Measurements from ENCODE around the gene TTF1.
"Not testable (repeated sequence)": the region's sequence is repeated elsewhere in the genome, so short reads cannot be mapped to it uniquely, and the experiment has no call there.

Gene TTF1

GRCh38 chr9:132411091-132411508, 4.5 kb upstream of the TTF1 start:
- peak; percentile 79 for DNase-seq (ENCODE audit: low spot score)

DNA sequence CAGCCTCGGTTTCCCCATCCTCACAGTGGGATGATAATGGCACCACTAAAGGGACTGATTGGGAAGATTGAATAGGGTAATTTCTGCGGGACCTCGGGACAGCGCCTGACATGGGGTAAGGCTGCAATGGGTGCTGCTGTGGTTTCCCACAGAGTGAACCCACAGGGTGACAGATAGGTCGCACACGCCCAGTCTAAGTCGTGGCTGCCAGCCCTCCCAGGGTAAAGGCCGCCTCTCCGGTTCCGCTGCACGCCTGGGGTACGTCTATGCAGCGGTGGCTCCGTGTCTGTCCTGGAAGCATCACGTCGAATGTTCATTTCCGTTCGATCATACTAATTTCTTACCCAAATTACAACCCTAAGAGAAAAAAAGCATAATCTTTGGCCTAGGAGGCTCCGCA, 4.0 kb upstream of the TTF1 start:
- no peak for DNase-seq (ENCODE audit: low spot score)

DNA sequence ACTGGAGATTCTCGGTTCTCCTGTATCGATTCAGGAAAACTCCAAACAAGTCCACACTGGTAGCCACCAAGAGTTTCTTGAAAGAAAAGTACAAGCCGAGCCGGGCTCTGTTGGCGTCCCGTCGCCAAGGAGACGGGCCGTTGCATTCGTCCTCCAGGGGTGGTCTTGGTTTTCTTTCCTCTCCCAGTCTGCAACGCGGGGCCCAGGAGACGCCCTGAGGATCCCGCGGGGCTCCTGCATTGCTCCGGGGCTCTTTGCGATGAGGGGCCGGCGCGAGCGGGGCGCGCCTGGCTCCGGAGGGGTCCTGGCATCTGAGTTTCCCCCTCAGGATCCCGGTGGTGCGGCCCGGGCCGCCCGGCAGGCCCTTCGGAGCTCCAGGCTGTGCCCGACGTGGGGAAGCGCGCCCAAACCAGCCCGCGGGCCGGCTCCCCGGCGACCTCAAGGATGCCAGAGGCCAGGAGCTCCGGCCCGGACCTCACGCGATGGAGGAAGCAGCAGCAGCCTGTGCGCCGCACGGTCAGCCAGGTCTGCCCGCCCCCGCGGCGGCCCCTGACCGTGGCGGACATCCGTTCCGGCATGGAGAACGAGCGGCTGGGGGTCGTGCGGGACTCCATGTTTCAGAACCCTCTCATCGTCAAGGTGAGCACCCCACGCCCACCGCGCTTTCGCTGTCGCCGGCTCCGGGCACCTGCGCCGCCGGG, 3.3 kb upstream of the TTF1 start, which contains the start of gene CFAP77:
Gene CFAP77 (plus strand): TSS at position 384 of the 701 bp plus-strand sequence. CDS start 61 bp downstream, at position 445.
- peak; percentile 78 for DNase-seq (ENCODE audit: low spot score)

- DNase-seq (ENCODE audit: low spot score): no peak
These were observed 1.9 kb upstream of the TTF1 start for GRCh38 chr9:132408521-132408920.

DNA sequence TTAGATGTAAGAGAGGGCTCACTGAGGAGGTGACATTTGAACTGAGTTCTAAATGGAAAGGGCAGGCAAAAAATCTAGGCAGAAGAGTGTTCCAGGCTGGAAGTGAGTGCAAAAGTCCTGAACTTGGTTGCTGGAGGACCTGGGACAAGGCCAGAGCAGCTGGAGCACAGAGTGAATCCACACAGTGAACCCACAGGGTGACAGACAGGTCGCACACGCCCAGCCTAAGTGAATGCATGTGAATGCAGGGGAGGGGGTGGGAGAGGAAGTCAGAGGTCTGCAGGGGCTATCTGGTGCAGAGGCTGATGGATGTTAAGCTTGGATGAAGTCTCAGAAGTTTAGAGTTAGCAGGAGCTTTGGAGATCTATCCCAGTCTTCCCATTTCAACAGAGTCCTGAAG, 556 bp upstream of the TTF1 start:
- DNase-seq (ENCODE audit: low spot score): no peak

GRCh38 chr9:132404228-132404881, 2.3 kb downstream of the TTF1 start:
- no peak for DNase-seq (ENCODE audit: low spot score)

DNA sequence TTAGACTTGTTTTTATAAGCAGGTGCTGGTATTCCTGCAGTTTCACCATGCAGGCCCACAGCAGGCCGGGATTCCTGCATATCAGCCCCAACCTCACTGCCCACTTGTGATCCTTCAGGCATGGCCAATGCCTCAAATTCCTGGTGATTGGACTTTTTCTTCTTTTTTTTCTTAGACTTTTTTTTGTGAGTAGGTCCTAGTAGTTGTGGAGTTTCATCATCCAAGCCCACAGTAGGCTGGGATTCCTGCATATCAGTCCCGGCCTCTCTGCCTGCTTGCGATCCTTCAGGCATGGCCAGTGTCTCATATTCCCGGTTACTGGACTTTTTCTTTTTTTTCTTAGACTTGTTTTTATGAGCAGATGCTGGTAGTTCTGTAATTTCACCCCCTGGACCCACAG, 4.8 kb downstream of the TTF1 start:
- DNase-seq (ENCODE audit: low spot score): no peak

DNA sequence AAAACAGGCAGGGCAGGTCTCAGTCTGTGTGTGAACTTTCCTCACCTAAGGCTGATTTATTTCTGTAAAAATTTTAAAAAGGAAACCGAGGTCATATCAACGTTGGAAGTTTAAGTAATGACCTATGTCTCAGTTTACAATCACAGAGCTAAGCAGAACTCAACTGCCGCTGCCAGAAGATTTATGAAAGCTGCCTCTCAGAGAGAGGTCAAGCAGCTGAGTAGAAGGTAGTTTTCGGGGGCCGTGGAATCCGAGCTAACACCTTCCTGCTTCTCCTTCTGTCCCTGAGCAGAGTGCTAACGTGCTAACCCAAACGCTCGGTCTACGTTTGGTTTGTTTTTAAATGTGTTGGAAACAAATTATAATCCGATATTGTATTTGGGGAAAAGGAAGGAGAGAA, 11.1 kb downstream of the TTF1 start:
- DNase-seq (ENCODE audit: low spot score): no peak

- no peak for DNase-seq (ENCODE audit: low spot score)
These were observed 15.2 kb downstream of the TTF1 start for GRCh38 chr9:132391449-132391848.

GRCh38 chr9:132390966-132391365, 15.7 kb downstream of the TTF1 start:
- no peak for DNase-seq (ENCODE audit: low spot score)

- DNase-seq (ENCODE audit: low spot score): no peak
These were observed 19.5 kb downstream of the TTF1 start for GRCh38 chr9:132387133-132387532.

GRCh38 chr9:132384376-132384775, 22.3 kb downstream of the TTF1 start:
- DNase-seq (ENCODE audit: low spot score): no peak

- no peak for DNase-seq (ENCODE audit: low spot score)
These were observed 23.2 kb downstream of the TTF1 start for GRCh38 chr9:132383462-132383883.

- no peak for DNase-seq (ENCODE audit: low spot score)
These were observed 24.6 kb downstream of the TTF1 start for GRCh38 chr9:132381966-132382541.

DNA sequence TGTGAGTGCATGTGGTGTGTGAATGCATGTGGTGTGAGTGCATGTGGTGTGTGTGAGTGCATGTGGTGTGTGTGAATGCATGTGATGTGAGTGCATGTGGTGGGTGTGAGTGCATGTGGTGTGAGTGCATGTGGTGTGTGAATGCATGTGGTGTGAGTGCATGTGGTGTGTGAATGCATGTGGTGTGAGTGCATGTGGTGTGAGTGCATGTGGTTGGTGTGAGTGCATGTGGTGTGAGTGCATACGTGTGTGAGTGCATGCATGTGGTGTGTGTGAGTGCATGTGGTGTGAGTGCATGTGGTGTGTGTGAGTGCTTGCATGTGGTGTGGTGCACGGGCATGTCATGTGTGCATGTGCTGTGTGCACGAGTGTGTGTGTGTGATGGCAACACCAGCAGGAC, 28.2 kb downstream of the TTF1 start:
- DNase-seq (ENCODE audit: low spot score): not testable (repeated sequence)

- not testable (repeated sequence) for DNase-seq (ENCODE audit: low spot score)
These were observed 28.9 kb downstream of the TTF1 start for GRCh38 chr9:132377769-132378168.

DNA sequence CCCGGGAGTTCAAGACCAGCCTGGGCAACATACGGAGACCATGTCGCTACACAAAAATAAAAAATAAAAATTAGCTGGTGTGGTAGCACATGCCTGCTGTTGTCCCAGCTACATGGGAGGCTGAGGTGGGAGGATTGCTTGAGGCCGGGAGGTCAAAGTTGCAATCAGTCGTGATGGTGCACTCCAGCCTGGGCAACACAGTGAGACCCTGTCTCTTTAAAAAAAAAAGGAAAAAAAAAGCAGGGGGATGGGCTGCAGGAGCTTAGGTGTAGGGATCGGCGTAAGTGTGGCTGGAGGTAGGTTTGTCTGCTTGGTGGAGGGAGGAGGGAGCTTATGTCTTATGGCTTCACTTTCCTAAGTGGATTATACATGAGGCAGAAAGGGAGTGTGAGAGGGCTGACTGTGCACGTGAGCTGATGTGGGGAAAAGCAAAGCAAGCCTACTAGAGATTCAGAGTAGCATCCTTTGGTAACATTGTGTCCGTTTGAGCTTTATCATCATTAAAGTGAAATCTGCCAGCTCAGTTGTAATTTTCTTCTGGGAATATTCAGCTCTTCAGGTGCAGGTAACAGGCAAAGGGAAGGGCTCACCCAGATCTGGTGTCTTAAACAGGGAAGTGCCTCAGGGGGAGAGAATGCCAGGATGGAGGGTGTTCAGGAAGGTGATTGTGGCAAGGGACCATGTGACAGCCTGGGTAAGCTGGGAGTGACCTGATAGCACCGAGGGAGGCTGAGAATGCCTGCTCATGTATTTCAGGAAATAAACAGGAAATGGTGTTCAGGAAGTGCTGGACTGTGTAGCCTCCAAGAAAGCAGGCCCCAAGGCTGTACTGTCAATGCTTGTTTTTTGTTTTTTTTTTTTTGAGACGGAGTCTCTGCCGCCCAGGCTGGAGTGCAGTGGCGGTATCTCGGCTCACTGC, 34.2 kb downstream of the TTF1 start:
- no peak for DNase-seq (ENCODE audit: low spot score)

GRCh38 chr9:132370592-132370991, 36.0 kb downstream of the TTF1 start:
- DNase-seq (ENCODE audit: low spot score): no peak

- no peak for DNase-seq (ENCODE audit: low spot score)
These were observed 37.2 kb downstream of the TTF1 start for GRCh38 chr9:132369421-132369820.

- no peak for DNase-seq (ENCODE audit: low spot score)
These were observed 38.9 kb downstream of the TTF1 start for GRCh38 chr9:132367613-132368313.

DNA sequence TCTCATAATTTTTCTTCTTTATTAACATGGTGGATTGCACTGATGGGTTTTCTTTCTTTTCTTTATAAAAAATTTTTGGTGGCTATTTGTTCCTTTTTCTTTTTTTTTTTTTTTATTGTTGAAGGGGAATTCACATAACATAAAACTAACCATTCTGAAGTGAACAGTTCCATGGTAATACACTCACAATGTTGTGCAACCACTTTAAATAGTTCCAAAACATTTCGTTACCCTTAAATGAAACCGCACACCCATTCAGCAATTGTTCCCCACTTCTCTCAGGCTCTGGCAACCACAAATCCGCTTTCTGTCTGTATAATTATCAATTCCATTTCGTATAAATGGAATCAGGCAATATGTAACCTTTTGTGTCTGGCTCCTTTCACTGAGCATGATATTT, 40.2 kb downstream of the TTF1 start:
- DNase-seq (ENCODE audit: low spot score): no peak

- DNase-seq (ENCODE audit: low spot score): no peak
These were observed 40.7 kb downstream of the TTF1 start for GRCh38 chr9:132365986-132366385.

Measured in iPS-NIHi11 (cell line).